HG03196 (cell line): ENCODE data around the gene PLA2G4D.

Experiments
- ATAC-seq: cut with Tn5 transposase; IDR thresholded peaks from one replicate; pipeline ENCODE4 v1.9.1; 2021; ENCODE audit not compliant: unreplicated experiment

PLA2G4D gene

DNA sequence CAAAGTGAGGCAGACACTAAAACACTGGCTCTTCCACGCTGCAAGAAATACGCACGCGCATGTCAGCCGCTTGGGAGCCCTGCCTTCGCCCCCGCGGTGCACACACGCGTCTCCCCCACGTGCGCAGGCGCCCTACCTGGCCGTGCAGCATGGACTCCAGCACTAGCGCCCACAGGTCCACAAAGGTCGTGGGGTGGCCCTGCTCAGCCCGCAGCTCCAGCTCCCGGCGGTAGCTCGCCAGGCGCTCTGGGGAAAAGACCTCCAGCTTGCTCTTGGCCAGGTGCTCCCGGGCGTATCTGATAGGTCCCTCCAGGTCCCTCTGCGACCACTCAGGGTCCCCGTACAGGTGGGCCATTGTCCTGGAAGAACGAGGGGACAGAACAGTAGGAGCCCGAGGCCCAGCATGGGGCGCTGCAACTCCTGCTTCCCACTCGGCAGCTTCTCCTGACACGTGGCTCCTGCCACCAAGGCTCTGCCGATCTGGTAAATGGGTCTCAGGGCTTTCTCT is 14.9 kb downstream of the PLA2G4D start:
- ATAC-seq, result no peak

DNA sequence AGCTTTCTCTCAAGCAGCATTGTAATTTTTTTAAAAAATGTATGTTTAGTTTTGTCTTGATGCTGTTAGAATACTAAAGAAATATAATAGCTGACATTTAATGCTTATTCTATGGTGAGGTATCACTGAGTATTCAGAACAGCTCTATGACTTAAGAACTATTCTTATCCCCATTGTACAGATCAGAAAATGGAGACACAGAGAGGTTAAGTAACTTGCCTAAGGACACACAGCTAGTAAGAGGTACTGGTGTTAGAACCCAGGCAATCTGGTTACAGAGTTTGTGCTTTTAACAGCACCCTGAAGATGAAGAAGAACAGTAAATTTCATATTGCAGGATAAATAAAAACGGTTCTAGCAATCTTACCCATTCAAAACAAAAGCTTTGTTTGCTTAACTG is 15.5 kb downstream of the PLA2G4D start:
- no peak for ATAC-seq

- ATAC-seq, result no peak
Observed at GRCh38 chr15:42077689-42078088, 16.7 kb downstream of the PLA2G4D start.

DNA sequence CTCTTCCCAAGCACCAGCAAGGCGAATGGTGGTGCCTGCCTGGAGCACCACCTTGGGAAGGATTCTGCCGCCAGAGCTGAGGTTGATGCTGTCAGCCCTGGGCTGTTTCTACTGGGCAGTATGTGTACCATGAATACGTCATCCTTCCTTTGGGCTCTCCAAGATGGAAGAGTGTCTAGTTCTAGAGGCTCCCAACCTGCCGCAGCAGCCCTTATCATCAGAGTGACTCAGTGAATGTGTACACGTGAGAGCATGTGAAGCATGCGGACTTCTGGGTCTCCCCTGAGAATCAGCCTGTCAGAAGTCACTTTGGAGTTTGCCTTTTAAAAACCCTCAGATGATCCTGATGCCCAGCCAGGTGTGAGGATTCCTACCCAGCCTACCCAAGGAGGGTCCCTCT is 20.9 kb downstream of the PLA2G4D start:
- no peak for ATAC-seq

DNA sequence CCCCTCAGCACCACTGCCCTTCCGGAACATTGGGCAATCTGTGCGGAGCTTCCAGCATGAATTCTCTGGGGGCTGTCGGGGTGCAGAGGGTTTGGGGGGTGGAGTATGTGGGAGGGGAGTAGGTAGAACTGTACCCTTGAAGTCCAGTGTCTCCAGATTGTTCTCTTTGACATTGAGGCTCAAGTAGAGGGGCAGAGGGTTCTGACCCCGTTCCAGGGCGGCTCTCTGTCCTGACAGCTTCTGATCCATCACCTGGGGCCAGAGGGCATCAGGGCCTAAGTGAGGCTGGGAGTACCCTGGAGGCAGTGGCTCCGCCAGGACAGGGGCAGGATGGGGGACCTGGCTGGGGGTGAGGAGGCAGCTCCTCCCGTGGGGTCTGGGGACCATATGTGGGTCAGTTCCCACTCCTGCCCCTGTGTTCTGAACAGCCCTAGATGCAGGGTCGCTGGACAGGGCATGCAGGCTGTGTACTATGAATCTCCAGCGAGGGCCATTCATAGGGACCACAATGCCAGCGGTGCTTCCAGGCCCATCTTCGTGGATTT is 22.1 kb downstream of the PLA2G4D start:
- ATAC-seq, result no peak

DNA sequence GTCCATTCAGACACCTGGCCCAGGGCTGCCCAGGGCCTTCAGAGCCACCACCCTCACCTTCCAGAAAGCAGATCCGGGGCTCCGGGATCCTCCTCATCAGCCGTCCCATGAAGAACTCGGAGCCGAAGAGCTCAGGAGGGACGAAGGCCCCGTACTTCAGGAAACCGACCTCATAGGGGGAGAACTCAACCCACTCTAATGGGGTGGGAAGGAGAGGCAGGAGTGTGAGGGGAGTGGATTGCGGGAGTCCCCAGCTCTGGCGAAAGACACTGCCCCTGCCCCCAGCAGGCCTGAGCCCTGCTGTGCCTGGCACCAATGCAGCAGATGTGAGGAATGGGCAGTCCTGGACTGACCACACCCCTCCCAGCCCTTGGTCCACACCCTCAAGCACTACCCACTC is 22.6 kb downstream of the PLA2G4D start:
- no peak for ATAC-seq

DNA sequence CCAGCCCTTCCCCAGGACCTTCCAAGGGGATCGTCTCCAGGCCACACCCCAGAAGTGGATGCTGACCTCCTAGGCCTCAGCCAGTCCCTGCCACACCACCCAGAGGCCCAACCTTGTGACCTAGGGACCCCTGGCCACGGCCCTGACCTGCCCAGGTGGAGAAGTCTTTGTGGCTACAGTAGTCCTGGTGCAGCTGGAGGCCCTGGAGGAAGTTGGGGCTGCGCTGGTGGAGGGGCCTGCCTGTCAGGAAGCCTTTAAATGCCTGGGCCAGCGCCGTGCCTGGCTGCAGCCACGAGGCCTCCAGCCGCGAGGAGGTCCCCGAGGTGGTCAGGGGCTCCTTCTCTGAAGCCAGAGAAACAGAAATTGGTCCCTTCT is 23.4 kb downstream of the PLA2G4D start:
- ATAC-seq, result no peak

- ATAC-seq, result no peak
Observed at GRCh38 chr15:42070279-42070975, 23.9 kb downstream of the PLA2G4D start.

DNA sequence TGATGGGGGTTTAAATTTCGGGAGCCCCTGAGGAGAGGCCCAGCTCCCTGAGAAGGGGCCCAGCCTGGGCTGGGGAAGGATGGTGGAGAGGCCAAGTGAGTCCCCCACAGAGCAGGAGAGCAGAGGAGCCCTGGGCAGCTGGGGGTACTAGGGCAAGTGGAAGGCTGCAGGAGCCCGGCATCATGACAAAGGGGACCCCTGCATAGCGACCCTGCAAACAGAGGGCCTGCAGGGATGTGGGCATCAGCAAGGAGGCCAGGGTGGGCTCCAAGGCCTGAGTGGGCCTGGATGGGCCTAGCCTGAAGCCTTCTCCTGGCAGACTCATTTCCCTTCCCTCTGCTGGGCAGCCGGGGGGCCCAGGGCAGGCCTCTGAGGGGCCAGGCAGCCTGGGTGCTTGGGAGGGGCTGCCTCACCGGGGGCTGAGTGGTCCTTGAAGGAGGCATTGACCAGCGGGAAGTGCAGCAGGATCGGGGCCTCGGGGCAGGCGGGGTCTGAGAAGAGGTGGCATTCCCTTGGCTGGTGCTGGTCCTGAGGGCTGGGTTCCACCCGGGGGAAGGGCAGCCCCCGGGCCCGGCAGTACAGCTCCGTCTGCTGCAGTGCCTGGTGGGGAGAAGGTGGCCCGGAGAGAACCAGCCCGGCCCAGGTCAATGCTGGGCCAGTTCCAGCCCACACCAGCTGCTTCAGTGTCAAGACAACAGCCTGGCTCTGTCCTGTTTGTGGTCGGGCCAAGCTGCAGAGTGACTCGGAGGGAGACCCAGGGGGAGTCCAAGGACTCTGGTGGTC is 24.7 kb downstream of the PLA2G4D start:
- no peak for ATAC-seq

GRCh38 chr15:42069025-42069424 is 25.3 kb downstream of the PLA2G4D start:
- no peak for ATAC-seq

DNA sequence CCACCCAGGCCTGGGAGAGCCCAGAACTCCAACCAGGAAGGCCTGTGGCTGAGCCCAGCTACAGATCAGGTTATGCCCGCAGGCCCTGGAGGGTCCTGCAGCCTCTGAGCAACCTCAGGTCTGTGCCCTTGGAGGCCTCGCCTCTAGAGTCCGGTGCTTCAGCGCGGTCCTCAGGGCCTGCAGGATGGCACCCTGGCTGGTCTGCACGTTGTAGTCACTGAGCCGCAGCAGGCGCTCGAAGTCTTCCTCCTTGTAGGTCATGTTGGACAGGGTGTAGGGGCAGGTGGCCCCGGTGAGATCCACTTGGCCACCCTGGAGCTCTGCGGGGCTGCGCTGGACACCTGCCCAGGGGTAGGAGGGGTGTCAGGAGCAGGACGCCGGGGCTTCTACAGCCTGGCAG is 25.8 kb downstream of the PLA2G4D start:
- ATAC-seq, result no peak

DNA sequence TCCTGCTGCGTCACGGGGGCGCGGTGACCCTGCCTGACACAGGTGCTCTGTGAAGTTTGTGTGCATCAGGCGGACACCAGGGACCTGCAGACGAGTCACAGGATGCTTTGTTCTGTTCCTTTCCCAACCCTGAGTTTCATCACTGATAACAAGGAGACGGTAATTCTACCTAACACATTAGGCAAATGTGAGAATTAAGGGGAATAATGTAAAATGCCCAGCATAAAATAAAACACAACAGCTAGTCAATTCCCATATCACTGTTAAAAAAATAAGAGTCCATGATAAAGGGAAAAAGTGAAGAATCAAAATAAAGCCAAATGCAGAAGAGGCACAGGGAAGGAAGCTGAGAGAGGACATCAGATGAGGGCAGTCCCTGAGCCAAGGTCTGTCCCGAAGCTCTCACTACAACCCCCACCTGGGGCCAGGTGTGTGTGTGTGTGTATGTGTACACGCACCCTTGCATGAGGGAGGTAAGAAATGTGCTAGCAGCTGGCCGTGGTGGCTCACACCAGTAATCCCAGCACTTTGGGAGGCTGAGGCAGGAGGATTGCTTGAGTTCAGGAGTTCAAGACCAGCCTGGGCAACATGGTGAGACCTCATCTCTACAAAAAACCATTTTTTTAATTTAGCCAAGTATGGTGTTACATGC is 27.5 kb downstream of the PLA2G4D start:
- ATAC-seq, result no peak

DNA sequence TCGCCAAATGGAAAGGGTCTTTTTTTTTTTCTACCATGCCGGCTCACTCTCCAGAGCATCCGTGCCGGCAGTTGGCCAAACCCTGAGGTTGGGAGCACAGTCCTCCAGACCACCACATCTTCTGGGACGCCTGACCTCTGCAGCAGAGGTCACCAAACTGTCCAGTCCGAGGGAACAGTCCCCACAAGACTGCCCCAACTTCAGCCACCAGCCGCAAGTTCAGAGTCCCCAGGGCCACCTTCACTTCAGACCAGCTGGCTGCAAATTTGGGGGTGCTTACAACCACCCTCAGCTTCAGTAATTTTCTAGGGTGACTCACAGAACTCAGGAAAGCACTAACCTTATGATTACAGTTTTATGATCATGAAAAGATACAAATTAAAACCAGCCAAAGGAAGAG is 28.9 kb downstream of the PLA2G4D start:
- ATAC-seq, result no peak

DNA sequence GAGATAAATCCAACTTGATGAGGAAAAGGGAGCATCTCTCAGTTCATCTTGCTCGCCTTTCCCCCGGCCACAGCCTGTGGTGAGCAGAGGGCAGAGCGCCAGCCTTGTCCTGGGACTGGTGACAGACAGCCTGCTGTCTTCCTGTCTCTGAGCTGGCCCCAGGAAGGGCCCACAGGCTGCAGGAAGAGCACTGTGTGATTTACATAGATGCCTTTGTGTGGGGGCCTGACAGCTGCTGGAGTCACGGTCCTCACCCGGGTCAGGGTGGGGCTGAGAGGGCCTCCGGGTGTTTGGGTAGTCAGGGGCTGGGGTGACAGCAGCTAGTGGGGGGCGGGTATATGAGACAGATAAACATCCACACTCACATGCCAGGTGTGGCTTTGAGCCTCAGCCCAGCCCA is 29.3 kb downstream of the PLA2G4D start:
- ATAC-seq, result no peak

DNA sequence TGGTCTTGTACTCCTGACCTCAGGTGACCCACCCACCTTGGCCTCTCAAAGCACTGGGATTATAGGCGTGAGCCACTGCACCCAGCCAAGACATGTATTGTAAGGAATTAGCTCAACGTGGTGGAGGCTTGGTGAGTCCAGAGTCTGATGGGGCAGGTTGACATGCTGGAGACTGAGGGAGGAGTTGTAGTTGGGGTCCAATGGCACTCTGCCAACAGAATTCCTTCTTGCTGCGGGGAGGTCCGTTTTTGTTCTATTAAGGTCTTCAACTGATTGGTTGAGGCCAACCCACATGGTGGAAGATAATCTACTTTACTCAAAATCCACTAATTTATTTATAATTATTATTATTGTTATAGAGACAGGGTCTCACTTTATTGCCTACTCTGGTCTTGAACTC is 30.1 kb downstream of the PLA2G4D start:
- no peak for ATAC-seq

- no peak for ATAC-seq
Observed at GRCh38 chr15:42063122-42063848, 31.1 kb downstream of the PLA2G4D start.

DNA sequence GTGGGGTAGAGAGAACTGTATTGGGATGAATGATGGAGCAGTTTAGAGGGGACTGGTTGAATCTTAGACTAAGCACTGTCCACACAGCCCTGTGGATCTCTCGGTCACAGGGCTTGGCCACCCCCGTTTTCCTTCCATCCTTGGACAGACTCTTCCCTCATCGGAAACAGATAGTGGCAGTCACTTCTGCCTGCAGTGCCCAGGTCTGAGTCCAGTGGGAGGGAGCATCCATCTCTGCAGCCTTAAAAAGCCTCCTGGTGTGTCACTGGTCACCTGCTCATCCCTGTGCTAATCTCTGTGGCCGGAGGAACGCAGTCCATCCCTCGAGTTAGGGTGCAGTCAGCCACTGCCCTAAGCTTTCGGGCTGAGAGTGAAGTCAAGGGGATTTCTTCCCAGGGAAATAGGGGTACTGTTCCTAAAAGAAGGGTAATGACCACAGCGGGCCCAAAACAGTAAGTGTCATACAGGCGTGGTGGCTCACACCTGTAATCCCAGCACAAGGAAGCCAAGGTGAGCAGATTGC is 32.0 kb downstream of the PLA2G4D start:
- no peak for ATAC-seq

GRCh38 chr15:42060797-42061196 is 33.6 kb downstream of the PLA2G4D start:
- no peak for ATAC-seq

DNA sequence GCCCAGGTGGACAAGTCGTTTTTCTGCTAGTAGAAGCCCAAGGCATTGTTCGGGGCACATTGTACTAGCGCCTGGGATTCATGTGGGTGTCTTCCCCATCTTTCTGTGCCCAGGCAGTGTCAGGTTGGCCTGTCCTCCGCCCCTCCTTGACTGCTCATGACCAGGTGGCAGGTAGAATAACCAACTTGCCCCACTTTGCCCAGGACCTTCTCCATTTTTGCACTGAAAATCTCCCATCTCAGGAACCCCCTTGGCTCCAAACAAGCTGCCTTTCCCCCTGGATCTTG is 33.9 kb downstream of the PLA2G4D start:
- no peak for ATAC-seq

DNA sequence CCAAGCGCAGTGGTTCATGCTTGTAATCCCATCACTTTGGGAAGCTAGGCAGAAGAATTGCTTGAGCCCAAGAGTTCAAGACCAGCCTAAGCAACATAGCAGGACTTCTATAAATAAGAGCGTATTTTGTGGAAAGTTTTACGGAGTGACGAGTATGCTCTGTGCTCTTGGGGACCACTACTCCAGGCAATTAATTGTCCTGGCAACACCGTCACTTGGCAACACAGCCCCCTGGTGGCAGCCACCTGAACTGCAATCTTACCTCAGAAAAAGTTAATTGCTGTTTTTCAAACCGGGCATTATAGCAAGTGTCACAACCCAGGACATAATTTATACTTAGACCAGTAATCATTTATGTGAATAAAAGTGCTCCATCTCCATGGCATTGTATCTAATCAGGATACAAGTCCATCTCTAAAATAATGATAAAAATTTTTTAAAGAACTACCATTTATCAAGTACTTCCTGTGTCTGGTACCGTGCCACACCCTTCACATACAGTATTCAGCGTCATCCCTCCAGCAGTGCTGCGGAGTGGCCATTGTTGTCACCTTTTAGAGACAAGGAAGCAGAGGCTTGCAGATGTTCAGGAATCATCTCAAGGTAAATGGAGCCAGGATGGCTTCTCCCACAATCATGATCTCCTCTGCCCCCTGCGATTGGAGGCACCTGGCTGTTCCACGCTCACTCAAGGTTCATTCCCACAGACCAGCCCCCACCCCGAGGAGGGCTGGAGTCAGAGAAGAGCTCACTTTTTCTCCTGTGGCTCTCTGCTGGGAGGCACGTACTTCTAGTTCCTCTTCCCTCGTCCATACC is 34.5 kb downstream of the PLA2G4D start:
- no peak for ATAC-seq
